Left kidney (tissue), 2 donors: Measurements from ENCODE around the gene TMEM247. TPM values are rescaled to one million over a fixed set of nuclear protein-coding genes. Genes with fewer than 3 reads are reported as not detected.
"Not testable (repeated sequence)": the region's sequence is repeated elsewhere in the genome, so short reads cannot be mapped to it uniquely, and the experiment has no call there.

ENCODE experiments used
- DNase-seq: peaks from one replicate; pipeline ENCODE4 v3.0.0-alpha.2; 2013
- polyA plus RNA-seq: library from polyadenylated mRNA; unstranded; fragments of 120-200 nt; gene quantifications from one replicate; pipeline ENCODE4 v1.2.1, GENCODE V29; 2013; ENCODE audit not compliant: insufficient read length

Gene TMEM247
- polyA plus RNA-seq, 1 donor: not detected

- DNase-seq: peak; percentile 17
Observed at GRCh38 chr2:46458763-46459500, 20.4 kb upstream of the TMEM247 start.

- no peak for DNase-seq
Observed at GRCh38 chr2:46459694-46460093, 19.7 kb upstream of the TMEM247 start.

- peak; percentile 46 for DNase-seq
Observed at GRCh38 chr2:46460241-46460921, 19.0 kb upstream of the TMEM247 start.

GRCh38 chr2:46461011-46461674 is 18.2 kb upstream of the TMEM247 start:
- DNase-seq: peak; percentile 59

GRCh38 chr2:46461709-46462171 is 17.6 kb upstream of the TMEM247 start:
- no peak for DNase-seq

GRCh38 chr2:46462936-46463335 is 16.4 kb upstream of the TMEM247 start:
- no peak for DNase-seq

- DNase-seq: no peak
Observed at GRCh38 chr2:46469116-46469515, 10.2 kb upstream of the TMEM247 start.

GRCh38 chr2:46469700-46470099 is 9.7 kb upstream of the TMEM247 start:
- DNase-seq: no peak

GRCh38 chr2:46470114-46470628 is 9.2 kb upstream of the TMEM247 start:
- no peak for DNase-seq

GRCh38 chr2:46471019-46471583 is 8.3 kb upstream of the TMEM247 start:
- DNase-seq: no peak

GRCh38 chr2:46471697-46472096 is 7.7 kb upstream of the TMEM247 start:
- no peak for DNase-seq

GRCh38 chr2:46472165-46472564 is 7.2 kb upstream of the TMEM247 start:
- not testable (repeated sequence) for DNase-seq

GRCh38 chr2:46477462-46477861 is 1.9 kb upstream of the TMEM247 start:
- DNase-seq: not testable (repeated sequence)

- DNase-seq: no peak
Observed at GRCh38 chr2:46477925-46478324, 1.4 kb upstream of the TMEM247 start.

GRCh38 chr2:46480562-46480961 is 1.2 kb downstream of the TMEM247 start:
- no peak for DNase-seq

- no peak for DNase-seq
Observed at GRCh38 chr2:46481198-46482193, 2.1 kb downstream of the TMEM247 start.

GRCh38 chr2:46482490-46482889 is 3.1 kb downstream of the TMEM247 start:
- DNase-seq: no peak

GRCh38 chr2:46485002-46485401 is 5.6 kb downstream of the TMEM247 start:
- no peak for DNase-seq

- DNase-seq: no peak
Observed at GRCh38 chr2:46486436-46486835, 7.1 kb downstream of the TMEM247 start.

- no peak for DNase-seq
Observed at GRCh38 chr2:46487667-46488335, 8.4 kb downstream of the TMEM247 start.

- no peak for DNase-seq
Observed at GRCh38 chr2:46488389-46488788, 9.0 kb downstream of the TMEM247 start.
